Bronchial epithelial cell (primary cell): ENCODE data around the gene AWAT2. TPM values are rescaled to one million over a fixed set of nuclear protein-coding genes. Genes with fewer than 3 reads are reported as not detected.

ENCODE experiments used
- DNase-seq: peaks from one replicate; pipeline ENCODE4 v3.0.0-alpha.2; 2010; ENCODE audit warnings: low read depth
- FAIRE-seq: peaks from 2 replicates; lab custom pipeline; 2011; peaks lifted over from hg19 to GRCh38; lab: Jason Lieb, UNC
- H3K27me3 ChIP-seq: 2 replicates; pipeline ENCODE4 v1.5.1; 2011; ENCODE audit warnings: low read length; ENCODE audit not compliant: control insufficient read depth, insufficient read depth
- H3K36me3 ChIP-seq: 2 replicates; pipeline ENCODE4 v1.5.1; 2011; ENCODE audit warnings: low read length; ENCODE audit not compliant: control insufficient read depth, insufficient read depth
- H3K4me3 ChIP-seq: 2 replicates; pipeline ENCODE4 v1.5.1; 2011; ENCODE audit warnings: mild to moderate bottlenecking, low read depth, low read length, control low read depth
- total RNA-seq: library from RNA; depleted of rRNA; stranded (reverse); fragments of >200 nt; gene quantifications from 2 replicates; pipeline ENCODE4 v1.2.1, GENCODE V29; 2014
- TF ChIP-seq, protein P1 (sequence below): IDR thresholded peaks from 2 replicates; pipeline ENCODE4 v1.5.1; 2011; ENCODE audit warnings: mild to moderate bottlenecking, moderate library complexity, low read length, control low read depth, inconsistent platforms; ENCODE audit not compliant: insufficient read depth, severe bottlenecking

The AWAT2 gene
- total RNA-seq, 1 donor from 2014 or later, result not detected

DNA sequence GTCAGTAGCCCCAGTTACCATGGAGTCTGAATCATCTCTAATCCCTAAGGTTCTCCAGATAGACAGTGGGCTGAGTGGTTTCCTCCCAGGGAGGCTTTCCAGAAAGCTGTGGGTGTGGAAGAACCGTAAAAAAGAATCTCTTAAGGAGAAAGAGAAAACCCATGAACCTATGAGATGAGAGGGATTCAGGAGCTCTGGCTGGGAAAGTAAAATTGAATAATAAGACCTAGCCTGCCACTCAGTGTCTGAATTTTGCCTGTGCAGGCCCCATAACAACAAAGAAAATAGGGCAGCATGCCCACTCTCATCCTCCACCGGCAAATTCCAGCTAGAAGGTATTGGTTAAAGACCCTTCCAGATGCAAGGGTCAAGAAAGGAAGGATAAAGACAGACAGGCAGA is 16.9 kb downstream of the AWAT2 start:
- DNase-seq (no peak), FAIRE-seq (no peak)
- no peak overlapping the region for H3K4me3 ChIP-seq
- no peaks in the 10 kb centered on the region for H3K36me3 ChIP-seq
- H3K27me3 ChIP-seq, result no peaks in the 10 kb centered on the region
- TF ChIP-seq, protein P1, sequence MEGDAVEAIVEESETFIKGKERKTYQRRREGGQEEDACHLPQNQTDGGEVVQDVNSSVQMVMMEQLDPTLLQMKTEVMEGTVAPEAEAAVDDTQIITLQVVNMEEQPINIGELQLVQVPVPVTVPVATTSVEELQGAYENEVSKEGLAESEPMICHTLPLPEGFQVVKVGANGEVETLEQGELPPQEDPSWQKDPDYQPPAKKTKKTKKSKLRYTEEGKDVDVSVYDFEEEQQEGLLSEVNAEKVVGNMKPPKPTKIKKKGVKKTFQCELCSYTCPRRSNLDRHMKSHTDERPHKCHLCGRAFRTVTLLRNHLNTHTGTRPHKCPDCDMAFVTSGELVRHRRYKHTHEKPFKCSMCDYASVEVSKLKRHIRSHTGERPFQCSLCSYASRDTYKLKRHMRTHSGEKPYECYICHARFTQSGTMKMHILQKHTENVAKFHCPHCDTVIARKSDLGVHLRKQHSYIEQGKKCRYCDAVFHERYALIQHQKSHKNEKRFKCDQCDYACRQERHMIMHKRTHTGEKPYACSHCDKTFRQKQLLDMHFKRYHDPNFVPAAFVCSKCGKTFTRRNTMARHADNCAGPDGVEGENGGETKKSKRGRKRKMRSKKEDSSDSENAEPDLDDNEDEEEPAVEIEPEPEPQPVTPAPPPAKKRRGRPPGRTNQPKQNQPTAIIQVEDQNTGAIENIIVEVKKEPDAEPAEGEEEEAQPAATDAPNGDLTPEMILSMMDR, result no peak

DNA sequence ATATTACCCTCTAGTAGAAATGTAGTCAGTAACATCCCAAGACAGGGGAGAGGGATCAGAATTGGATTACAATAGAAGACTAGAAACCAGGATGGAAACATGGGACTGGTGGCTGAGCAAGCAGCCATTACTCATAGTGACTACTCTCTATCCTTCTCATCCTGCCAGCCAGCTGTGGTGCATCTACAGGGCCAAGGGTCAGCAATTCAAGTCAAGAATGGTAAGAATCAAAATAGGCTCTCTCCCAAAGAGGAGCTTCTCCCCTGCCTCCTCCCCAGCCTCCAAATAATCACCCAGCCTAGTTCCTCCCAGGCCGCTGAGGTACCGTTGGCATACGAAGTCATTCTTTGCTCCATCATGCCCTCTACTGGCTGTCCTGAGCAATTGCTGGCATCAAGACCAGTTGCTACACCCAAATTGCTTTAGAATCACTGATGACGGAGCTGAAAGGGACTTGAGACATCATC is 19.4 kb downstream of the AWAT2 start:
- Histone ChIP-seq H3K4me3 (no peak overlapping the region), H3K36me3 (no peaks in the 10 kb centered on the region), H3K27me3 (no peaks in the 10 kb centered on the region)
- peak; percentile 40 for FAIRE-seq
- DNase-seq, result peak; percentile 40
- TF ChIP-seq, protein P1, result peak; percentile 69

DNA sequence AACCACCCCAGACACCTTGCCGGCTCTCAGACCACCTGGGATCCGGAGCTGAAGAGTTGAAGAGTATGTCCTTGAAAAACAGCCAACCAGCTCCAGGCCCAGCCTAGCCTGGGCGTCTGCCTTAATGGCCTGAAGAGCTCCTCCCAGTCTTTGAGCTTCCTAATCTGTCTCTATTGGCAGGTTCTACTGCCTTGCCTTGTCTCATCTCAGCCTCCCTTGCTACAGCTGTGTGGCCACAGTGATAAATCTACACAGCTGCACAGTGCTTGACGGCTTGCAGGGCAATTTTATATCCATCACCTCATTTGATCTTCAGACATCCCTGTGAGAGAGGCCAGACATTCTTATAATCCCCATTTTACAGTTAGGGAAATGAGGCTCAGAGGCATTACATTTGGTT is 19.9 kb downstream of the AWAT2 start:
- Histone ChIP-seq H3K36me3 (no peaks in the 10 kb centered on the region), H3K27me3 (no peaks in the 10 kb centered on the region), H3K4me3 (no peak overlapping the region)
- TF ChIP-seq, protein P1, result no peak
- FAIRE-seq (no peak), DNase-seq (no peak)

DNA sequence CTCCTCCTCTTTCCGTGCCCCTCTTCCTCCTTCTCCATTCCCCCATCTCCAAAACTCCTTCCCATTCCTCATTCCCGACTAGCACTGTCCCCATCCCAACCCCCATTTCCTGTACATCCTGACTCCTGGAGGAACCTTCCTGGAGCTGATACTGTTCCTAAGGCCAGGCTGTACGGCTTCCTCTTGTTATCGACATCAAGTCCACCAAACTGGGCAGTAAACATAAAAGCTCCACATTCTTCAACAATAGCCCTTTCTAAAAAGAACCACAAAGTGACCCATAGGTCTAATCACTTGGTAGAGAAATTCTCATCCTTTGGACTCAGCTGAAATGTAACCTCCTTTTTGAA is 22.9 kb downstream of the AWAT2 start:
- H3K36me3 ChIP-seq, result no peaks in the 10 kb centered on the region
- FAIRE-seq (no peak), DNase-seq (no peak)
- no peaks in the 10 kb centered on the region for H3K27me3 ChIP-seq
- no peak overlapping the region for H3K4me3 ChIP-seq
- TF ChIP-seq, protein P1, result no peak

DNA sequence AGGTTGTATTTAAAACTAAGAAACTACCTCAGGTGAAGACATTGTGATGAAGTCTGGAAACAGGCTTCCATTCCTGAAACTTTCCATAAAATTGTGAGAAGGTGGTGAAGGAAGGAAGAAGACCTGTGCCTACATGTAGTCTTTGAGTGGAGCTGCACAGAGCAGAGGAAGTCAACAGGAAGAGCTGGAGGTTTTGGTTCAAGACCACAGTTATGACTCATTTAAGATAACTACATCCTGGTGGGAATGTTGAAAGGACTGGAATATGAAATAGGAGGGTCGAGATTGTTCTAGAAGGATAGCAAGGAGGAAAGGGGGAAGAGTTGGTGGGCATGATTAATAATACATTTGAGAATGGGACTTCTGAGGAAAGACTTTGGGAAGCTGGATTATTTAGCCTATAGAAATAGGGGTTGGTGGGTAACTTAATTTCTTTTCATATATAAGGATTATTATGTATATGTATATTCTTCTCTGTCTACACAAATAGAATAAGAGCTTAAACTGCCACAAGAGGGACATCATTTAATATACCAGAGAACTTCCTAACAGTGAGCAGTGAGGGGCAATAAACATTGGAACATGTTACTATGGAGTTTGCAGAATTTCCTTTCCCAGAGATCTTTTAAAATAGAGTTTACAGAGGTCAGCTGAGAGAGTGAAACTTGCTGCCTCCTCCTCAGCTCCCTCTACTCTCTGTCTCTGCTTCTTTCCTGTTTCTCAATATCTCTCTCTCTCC is 23.5 kb downstream of the AWAT2 start:
- no peak for FAIRE-seq
- DNase-seq, result peak; percentile 53
- H3K27me3 ChIP-seq, result no peaks in the 10 kb centered on the region
- no peaks in the 10 kb centered on the region for H3K36me3 ChIP-seq
- H3K4me3 ChIP-seq, result no peak overlapping the region
- TF ChIP-seq, protein P1, result no peak

DNA sequence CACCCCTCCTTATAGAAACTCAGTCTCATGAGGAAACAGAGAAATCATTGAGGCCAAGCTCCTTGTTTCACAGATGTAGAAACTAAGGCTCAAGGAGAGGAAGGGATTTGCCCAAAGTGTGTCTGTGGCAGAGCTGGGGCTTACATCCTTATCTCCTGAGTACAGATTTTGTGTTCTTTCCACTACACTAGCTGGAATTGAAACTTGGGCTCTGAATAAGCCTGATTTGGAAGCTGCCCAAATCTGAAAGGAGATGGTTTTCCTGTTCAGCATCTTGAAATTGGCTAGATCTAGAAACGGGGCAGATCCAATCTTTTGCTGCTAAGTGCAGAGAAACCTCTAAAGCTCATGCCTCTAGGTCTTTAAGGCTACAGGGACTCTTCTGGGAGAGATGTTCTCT is 24.3 kb downstream of the AWAT2 start:
- FAIRE-seq (no peak), DNase-seq (no peak)
- Histone ChIP-seq H3K4me3 (no peak overlapping the region), H3K27me3 (no peaks in the 10 kb centered on the region), H3K36me3 (no peaks in the 10 kb centered on the region)
- TF ChIP-seq, protein P1, result no peak
